A673 (cell line): ENCODE data around the gene MINDY4.

ENCODE experiments used
- CTCF ChIP-seq: fragments of 300-800, 200-600 bp; sonication (generic); conservative IDR thresholded peaks from 2 replicates; pipeline ENCODE4 v1.5.1; 2017; ENCODE audit warnings: low read depth, mild to moderate bottlenecking, antibody characterized with exemption, low read length, moderate library complexity, mixed read lengths
- EZH2 ChIP-seq: fragments of 200-600 bp; sonication (generic); IDR thresholded peaks from 2 replicates; pipeline ENCODE4 v1.6.1; 2017; ENCODE audit warnings: borderline replicate concordance, low read depth, mild to moderate bottlenecking, mixed read lengths, antibody characterized with exemption, low read length; ENCODE audit not compliant: poor library complexity, severe bottlenecking

- no peak for TF ChIP-seq EZH2
- TF ChIP-seq CTCF, result no peak
Measured at GRCh38 chr7:30880941-30881340, 109.7 kb downstream of the MINDY4 start.
